K562 (cell line): Measurements from ENCODE around the gene DAGLA. TPM values are rescaled to one million over a fixed set of nuclear protein-coding genes. Genes with fewer than 3 reads are reported as not detected.

Experiments
- ATAC-seq: fragments of 200-7000 bp; cut with Tn5 transposase; 3 replicates; pipeline ENCODE4 v1.9.1; 2020; ENCODE audit warnings: moderate library complexity
- BruUV-seq: library from RNA; stranded (reverse); fragments of 400-500 nt; replicated peaks from 2 replicates; lab custom pipeline; 2021; lab: Mats Ljungman, UMichigan
- CTCF ChIA-PET: fragments of 300-600 bp; formaldehyde crosslinking; extraction: SDS; loops from one replicate; lab custom pipeline; 2021; ENCODE audit warnings: low intra/inter-chr PET ratio; lab: Yijun Ruan, JAX
- POLR2A ChIA-PET: fragments of 300-600, 350-650 bp; sonication (Branson Sonifier 250); formaldehyde crosslinking; extraction: SDS; loops from one replicate; lab custom pipeline; 2021; ENCODE audit warnings: antibody characterized with exemption, inconsistent platforms; lab: Yijun Ruan, JAX
- DNase-seq, 4 experiments: peaks; one replicate each; pipeline versions ENCODE4 v3.0.0 to v3.0.0-alpha.2; 2011 to 2018; ENCODE audit warnings: low spot score in 3 of 4, mixed read lengths in 3 of 4; ENCODE audit errors: extremely low read depth in 1 of 4
- FAIRE-seq: peaks from 2 replicates; lab custom pipeline; 2011; peaks lifted over from hg19 to GRCh38; lab: Jason Lieb, UNC
- H2AFZ ChIP-seq: 2 replicates; pipeline ENCODE4 v1.6.0; 2011; ENCODE audit warnings: low read depth, low read length, control low read depth, inconsistent platforms
- H3K27ac ChIP-seq: fragments of 200-600 bp; 3 replicates; pipeline ENCODE4 v1.8.0; 2011; ENCODE audit warnings: low read depth, mild to moderate bottlenecking, control low read depth, inconsistent platforms, low read length, moderate library complexity, mixed read lengths; ENCODE audit errors: extremely low read depth
- H3K27me3 ChIP-seq, 2 experiments: fragments of 300-600 bp in 1 of 2; 2 replicates in 1 of 2; 3 replicates in 1 of 2; pipeline versions ENCODE4 v1.6.0 to v1.8.0; 2011; ENCODE audit warnings: inconsistent platforms in 2 of 2, low read length in 2 of 2, mild to moderate bottlenecking in 1 of 2, mixed read lengths in 1 of 2, moderate library complexity in 1 of 2; ENCODE audit not compliant: control insufficient read depth in 2 of 2, insufficient read depth in 2 of 2
- H3K36me3 ChIP-seq: fragments of 300-600 bp; 3 replicates; pipeline ENCODE4 v1.8.0; 2011; ENCODE audit warnings: mild to moderate bottlenecking, low read length, inconsistent platforms; ENCODE audit not compliant: control insufficient read depth, insufficient read depth
- H3K4me1 ChIP-seq, 2 experiments: fragments of 200-600 bp in 1 of 2; replicated peaks in 1 of 2; 2 replicates in 1 of 2; 3 replicates in 1 of 2; pipeline versions ENCODE4 v1.5.1 to v1.8.0; 2011; ENCODE audit warnings: inconsistent platforms in 2 of 2, low read length in 2 of 2, mild to moderate bottlenecking in 1 of 2, mixed read lengths in 1 of 2, moderate library complexity in 1 of 2; ENCODE audit not compliant: control insufficient read depth in 2 of 2, insufficient read depth in 2 of 2
- H3K4me2 ChIP-seq: 2 replicates; pipeline ENCODE4 v1.6.1; 2011; ENCODE audit warnings: low read length, control low read depth, inconsistent platforms, mixed read lengths; ENCODE audit not compliant: insufficient read depth
- H3K4me3 ChIP-seq: fragments of 200-600 bp; sonication (generic), shearing (Covaris generic); 2 replicates; pipeline ENCODE4 v1.5.1; 2016; ENCODE audit warnings: control low read depth, inconsistent platforms
- H3K79me2 ChIP-seq: fragments of 200-600 bp; 3 replicates; pipeline ENCODE4 v1.8.0; 2011; ENCODE audit warnings: low read length, inconsistent platforms; ENCODE audit not compliant: control insufficient read depth, insufficient read depth
- H3K9ac ChIP-seq, 2 experiments: 2 replicates each; pipeline versions ENCODE4 v1.6.0 to v1.6.1; 2011; ENCODE audit warnings: low read depth in 2 of 2, low read length in 2 of 2, control low read depth in 1 of 2, inconsistent platforms in 1 of 2, mild to moderate bottlenecking in 1 of 2, mixed read lengths in 1 of 2; ENCODE audit not compliant: insufficient read depth in 1 of 2
- H3K9me1 ChIP-seq: one replicate; pipeline ENCODE4 v1.6.0; 2011; ENCODE audit warnings: inconsistent platforms, mild to moderate bottlenecking, low read length, moderate library complexity; ENCODE audit not compliant: control insufficient read depth, insufficient read depth
- H3K9me3 ChIP-seq: replicated peaks from 2 replicates; pipeline ENCODE4 v1.5.1; 2011; ENCODE audit warnings: low read depth, low read length, inconsistent platforms; ENCODE audit not compliant: control insufficient read depth, insufficient read depth
- H4K20me1 ChIP-seq: replicated peaks from 2 replicates; pipeline ENCODE4 v1.6.1; 2011; ENCODE audit warnings: low read length, inconsistent platforms, mixed read lengths; ENCODE audit not compliant: control insufficient read depth, insufficient read depth
- MTA1 ChIP-seq: fragments of 450-650 bp; IDR thresholded peaks from 2 replicates; pipeline ENCODE4 v1.6.1; 2017; ENCODE audit warnings: borderline replicate concordance
- ZBTB8A ChIP-seq: fragments of 450-650 bp; IDR thresholded peaks from 2 replicates; pipeline ENCODE4 v1.6.1; 2018; ENCODE audit warnings: mild to moderate bottlenecking, moderate library complexity; ENCODE audit not compliant: partially characterized antibody
- ZNF263 ChIP-seq: sonication (generic); formaldehyde crosslinking; IDR thresholded peaks from 2 replicates; pipeline ENCODE4 v1.8.0; 2022; ENCODE audit warnings: mild to moderate bottlenecking, missing genetic modification reagents, borderline replicate concordance
- WGBS: fragments of 100-300 bp; shearing (Covaris generic); methylation state at CpG from one replicate; pipeline ENCODE4 v1.1.6; 2016; ENCODE audit warnings: low coverage, mixed read lengths; ENCODE audit not compliant: insufficient coverage; ENCODE audit errors: missing lambda C conversion rate; 5-methylcytosine and 5-hydroxymethylcytosine counted together
- in situ Hi-C: fragments of 300-500 bp; cut with MboI; formaldehyde crosslinking; loops from 4 replicates; pipeline ENCODE4 v1.15.0; 2018; ENCODE audit warnings: inconsistent platforms, mixed read lengths
- intact Hi-C: fragments of 100-400 bp; cut with micrococcal nuclease; formaldehyde crosslinking; loops from 2 replicates; pipeline ENCODE4 v1.14.2; 2022
- polyA plus RNA-seq, 8 experiments: library from polyadenylated mRNA; depleted of rRNA in 4 of 8; stranded (reverse) in 5 of 8; unstranded in 3 of 8; fragments of >200 nt; fragmentation: Nextera tagmentation in 2 of 8; fragmentation: Illumina TruSeq in 1 of 8; extraction: Ambion mirVana in 2 of 8; extraction: Trizol in 1 of 8; gene quantifications; 2 replicates each; pipeline versions ENCODE4 v1.2.1 to v1.2.3, GENCODE V29; 2011 to 2014; ENCODE audit warnings: inconsistent platforms in 1 of 8, missing spikeins in 1 of 8
- total RNA-seq, 7 experiments: library from RNA; depleted of rRNA in 6 of 7; stranded (reverse); fragments of >200 nt in 6 of 7; fragmentation: Illumina TruSeq in 2 of 7; extraction: Trizol in 2 of 7; gene quantifications; 2 replicates each; pipeline versions ENCODE4 v1.2.1 to v1.2.3, GENCODE V29; 2011 to 2021; ENCODE audit warnings: low replicate concordance in 1 of 7
- TF ChIP-seq, protein P1 (sequence below): fragments of 250-450 bp; sonication (Bioruptor Pico); IDR thresholded peaks from 2 replicates; pipeline ENCODE4 v1.4.0; 2020

DAGLA gene
- total and polyA plus RNA-seq, 9 of the 15 experiments (the other 6 are each of a cell fraction or from before 2014, with no cell fraction given), result 0.03 to 0.16 (median 0.04) TPM; not detected in 4

DNA sequence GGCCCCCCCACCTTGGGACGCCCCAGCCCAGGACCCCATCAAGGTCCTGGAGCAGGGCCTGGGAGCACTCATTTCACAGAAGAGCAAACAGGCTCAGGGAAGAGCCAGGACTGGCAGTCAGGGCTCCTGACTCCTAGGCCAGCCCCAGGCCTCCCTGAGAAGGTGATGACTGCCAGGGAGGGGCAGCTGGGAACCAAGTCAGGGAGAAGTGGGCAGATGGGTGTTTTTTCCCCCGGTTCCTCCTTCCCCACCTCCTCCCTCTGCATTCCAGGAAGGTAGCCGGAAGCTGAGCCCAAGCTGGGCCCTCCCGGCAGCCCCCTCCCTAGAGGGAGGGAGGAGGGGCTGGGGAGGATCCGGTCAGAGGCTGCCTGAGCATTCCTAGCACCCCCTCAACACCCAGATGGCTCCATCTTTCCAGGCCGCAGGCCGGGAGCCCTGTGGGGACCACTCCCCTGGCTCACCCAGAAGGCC, 91.8 kb downstream of the DAGLA start:
- Histone ChIP-seq H3K27me3 (no peaks in the 10 kb centered on the region), H3K4me3 (no peak overlapping the region), H3K36me3 (peaks cover 2% of the 10 kb centered on the region; the same call in 1 of the 3 replicates), H4K20me1 (no peaks in the 10 kb centered on the region), H3K4me2 (no peak overlapping the region), H3K27ac (no peak overlapping the region), H3K9ac (peak overlapping the region in 1 of 2 experiments; percentile 50; a peak in 1 of 4 replicates), H3K79me2 (no peaks in the 10 kb centered on the region), H3K4me1 (peaks cover 0 to 66% of the 10 kb centered on the region in 2 experiments; a peak in 2 of 5 replicates), H3K9me1 (no peaks in the 10 kb centered on the region), H2AFZ (no peak overlapping the region), H3K9me3 (no peaks in the 10 kb centered on the region)
- TF ChIP-seq ZBTB8A (no peak), ZNF263 (peak; percentile 64; the same call in 1 of the 2 replicates), MTA1 (no peak)
- TF ChIP-seq, protein P1, sequence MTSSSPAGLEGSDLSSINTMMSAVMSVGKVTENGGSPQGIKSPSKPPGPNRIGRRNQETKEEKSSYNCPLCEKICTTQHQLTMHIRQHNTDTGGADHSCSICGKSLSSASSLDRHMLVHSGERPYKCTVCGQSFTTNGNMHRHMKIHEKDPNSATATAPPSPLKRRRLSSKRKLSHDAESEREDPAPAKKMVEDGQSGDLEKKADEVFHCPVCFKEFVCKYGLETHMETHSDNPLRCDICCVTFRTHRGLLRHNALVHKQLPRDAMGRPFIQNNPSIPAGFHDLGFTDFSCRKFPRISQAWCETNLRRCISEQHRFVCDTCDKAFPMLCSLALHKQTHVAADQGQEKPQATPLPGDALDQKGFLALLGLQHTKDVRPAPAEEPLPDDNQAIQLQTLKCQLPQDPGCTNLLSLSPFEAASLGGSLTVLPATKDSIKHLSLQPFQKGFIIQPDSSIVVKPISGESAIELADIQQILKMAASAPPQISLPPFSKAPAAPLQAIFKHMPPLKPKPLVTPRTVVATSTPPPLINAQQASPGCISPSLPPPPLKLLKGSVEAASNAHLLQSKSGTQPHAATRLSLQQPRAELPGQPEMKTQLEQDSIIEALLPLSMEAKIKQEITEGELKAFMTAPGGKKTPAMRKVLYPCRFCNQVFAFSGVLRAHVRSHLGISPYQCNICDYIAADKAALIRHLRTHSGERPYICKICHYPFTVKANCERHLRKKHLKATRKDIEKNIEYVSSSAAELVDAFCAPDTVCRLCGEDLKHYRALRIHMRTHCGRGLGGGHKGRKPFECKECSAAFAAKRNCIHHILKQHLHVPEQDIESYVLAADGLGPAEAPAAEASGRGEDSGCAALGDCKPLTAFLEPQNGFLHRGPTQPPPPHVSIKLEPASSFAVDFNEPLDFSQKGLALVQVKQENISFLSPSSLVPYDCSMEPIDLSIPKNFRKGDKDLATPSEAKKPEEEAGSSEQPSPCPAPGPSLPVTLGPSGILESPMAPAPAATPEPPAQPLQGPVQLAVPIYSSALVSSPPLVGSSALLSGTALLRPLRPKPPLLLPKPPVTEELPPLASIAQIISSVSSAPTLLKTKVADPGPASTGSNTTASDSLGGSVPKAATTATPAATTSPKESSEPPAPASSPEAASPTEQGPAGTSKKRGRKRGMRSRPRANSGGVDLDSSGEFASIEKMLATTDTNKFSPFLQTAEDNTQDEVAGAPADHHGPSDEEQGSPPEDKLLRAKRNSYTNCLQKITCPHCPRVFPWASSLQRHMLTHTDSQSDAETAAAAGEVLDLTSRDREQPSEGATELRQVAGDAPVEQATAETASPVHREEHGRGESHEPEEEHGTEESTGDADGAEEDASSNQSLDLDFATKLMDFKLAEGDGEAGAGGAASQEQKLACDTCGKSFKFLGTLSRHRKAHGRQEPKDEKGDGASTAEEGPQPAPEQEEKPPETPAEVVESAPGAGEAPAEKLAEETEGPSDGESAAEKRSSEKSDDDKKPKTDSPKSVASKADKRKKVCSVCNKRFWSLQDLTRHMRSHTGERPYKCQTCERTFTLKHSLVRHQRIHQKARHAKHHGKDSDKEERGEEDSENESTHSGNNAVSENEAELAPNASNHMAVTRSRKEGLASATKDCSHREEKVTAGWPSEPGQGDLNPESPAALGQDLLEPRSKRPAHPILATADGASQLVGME (CRISPR knock-in tag), result no peak
- ChIA-PET POLR2A (interaction anchor here (0.9 kb wide), 2 partner anchors 13 to 33 kb away, joined by 3 to 4 read pairs; no protein-coding TSS in a partner anchor), CTCF (no interaction called here)
- ATAC-seq, result no peak
- DNase-seq, result no peak
- FAIRE-seq, result no peak
- in situ Hi-C loops, result no loop called here
- intact Hi-C loops, result no loop called here
- no TSS peak for BruUV-seq
- 67% methylated on average over 4 of the region's 7 CpGs for WGBS
